ENCODE measurements around the gene OSER1.

GRCh38 chr20:44222027-44222426 is 11.5 kb upstream of the OSER1 start:
- no peak for TF ChIP-seq CTCF (IDR thresholded peaks at IDR 0.05)
- TF ChIP-seq POLR2A (IDR thresholded peaks at IDR 0.05), result no peak

Measured in Peyer's patch (tissue), 4 donors.